HepG2 (cell line): ENCODE results near the gene TMEM250. TPM values are rescaled to one million over a fixed set of nuclear protein-coding genes. Genes with fewer than 3 reads are reported as not detected.

Experiments
- CERS6 ChIP-seq: sonication (generic); formaldehyde crosslinking; IDR thresholded peaks from 2 replicates; pipeline ENCODE4 v1.5.0; 2020; ENCODE audit warnings: missing genetic modification reagents
- DRAP1 ChIP-seq: IDR thresholded peaks from 2 replicates; pipeline ENCODE4 v1.6.1; 2016; ENCODE audit warnings: missing genetic modification reagents, missing compliant biosample characterization
- HMGA1 ChIP-seq: sonication (generic); formaldehyde crosslinking; conservative IDR thresholded peaks from 2 replicates; pipeline ENCODE4 v1.4.0; 2020; ENCODE audit warnings: missing genetic modification reagents
- HOXA5 ChIP-seq: sonication (generic); formaldehyde crosslinking; IDR thresholded peaks from 2 replicates; pipeline ENCODE4 v1.4.0; 2020; ENCODE audit warnings: missing genetic modification reagents
- PRMT3 ChIP-seq: sonication (generic); formaldehyde crosslinking; IDR thresholded peaks from 2 replicates; pipeline ENCODE4 v1.8.1; 2022; ENCODE audit warnings: low read depth, mild to moderate bottlenecking, moderate library complexity, missing genetic modification reagents, borderline replicate concordance
- TFE3 ChIP-seq: IDR thresholded peaks from 2 replicates; pipeline ENCODE4 v1.6.1; 2016
- YEATS2 ChIP-seq: sonication (generic); formaldehyde crosslinking; IDR thresholded peaks from 2 replicates; pipeline ENCODE4 v1.4.0; 2020; ENCODE audit warnings: missing genetic modification reagents, borderline replicate concordance
- ZBTB20 ChIP-seq: sonication (generic); formaldehyde crosslinking; IDR thresholded peaks from 2 replicates; pipeline ENCODE4 v1.8.1; 2023; ENCODE audit warnings: missing genetic modification reagents, low read depth, mild to moderate bottlenecking, borderline replicate concordance
- ZBTB8A ChIP-seq: sonication (generic); formaldehyde crosslinking; IDR thresholded peaks from 2 replicates; pipeline ENCODE4 v1.4.0; 2020; ENCODE audit warnings: mild to moderate bottlenecking, low read depth, missing genetic modification reagents, borderline replicate concordance
- ZNF207 ChIP-seq: fragments of 450-650 bp; IDR thresholded peaks from 2 replicates; pipeline ENCODE4 v1.6.1; 2016; ENCODE audit warnings: antibody characterized with exemption, borderline replicate concordance
- ZNF329 ChIP-seq: sonication (generic); formaldehyde crosslinking; IDR thresholded peaks from 2 replicates; pipeline ENCODE4 v1.9.0; 2021; ENCODE audit warnings: low read depth, mild to moderate bottlenecking, missing genetic modification reagents
- ZNF431 ChIP-seq: sonication (generic); formaldehyde crosslinking; IDR thresholded peaks from 2 replicates; pipeline ENCODE4 v1.9.0; 2022; ENCODE audit warnings: missing genetic modification reagents, low read depth, mild to moderate bottlenecking, borderline replicate concordance
- ZNF468 ChIP-seq: sonication (generic); formaldehyde crosslinking; IDR thresholded peaks from 2 replicates; pipeline ENCODE4 v1.8.0; 2022; ENCODE audit warnings: mild to moderate bottlenecking, moderate library complexity, missing genetic modification reagents
- ZNF605 ChIP-seq: sonication (generic); formaldehyde crosslinking; IDR thresholded peaks from 2 replicates; pipeline ENCODE4 v1.8.0; 2022; ENCODE audit warnings: mild to moderate bottlenecking, missing genetic modification reagents
- ZSCAN25 ChIP-seq: sonication (generic); formaldehyde crosslinking; IDR thresholded peaks from 2 replicates; pipeline ENCODE4 v1.8.0; 2022; ENCODE audit warnings: mild to moderate bottlenecking, missing genetic modification reagents
- polyA plus RNA-seq, 8 experiments: library from polyadenylated mRNA; depleted of rRNA in 3 of 8; stranded (reverse) in 7 of 8; unstranded in 1 of 8; fragments of >200 nt; fragmentation: Illumina TruSeq in 4 of 8; extraction: Trizol in 4 of 8; gene quantifications; 2 replicates each; pipeline versions ENCODE4 v1.2.1 to v1.2.3, GENCODE V29; 2011 to 2016; ENCODE audit warnings: low read depth in 4 of 8, missing spikeins in 1 of 8, mixed read lengths in 1 of 8; ENCODE audit not compliant: insufficient read depth in 1 of 8
- total RNA-seq, 5 experiments: library from RNA; depleted of rRNA; stranded (reverse); fragments of >200 nt; fragmentation: Illumina TruSeq; extraction: Trizol; gene quantifications; 2 replicates each; pipeline ENCODE4 v1.2.3, GENCODE V29; 2016; ENCODE audit warnings: low read depth in 1 of 5
- TF ChIP-seq, protein P1 (sequence below): sonication (generic); formaldehyde crosslinking; IDR thresholded peaks from 2 replicates; pipeline ENCODE4 v1.4.0; 2020; ENCODE audit warnings: mild to moderate bottlenecking, missing genetic modification reagents
- TF ChIP-seq, protein P2 (sequence below): sonication (generic); formaldehyde crosslinking; conservative IDR thresholded peaks from 2 replicates; pipeline ENCODE4 v1.8.0; 2022; ENCODE audit warnings: missing genetic modification reagents
- TF ChIP-seq, protein P3 (sequence below): sonication (generic); formaldehyde crosslinking; IDR thresholded peaks from 2 replicates; pipeline ENCODE4 v1.8.0; 2022; ENCODE audit warnings: mild to moderate bottlenecking, missing genetic modification reagents, borderline replicate concordance

Gene TMEM250
- total and polyA plus RNA-seq, 2 of the 13 experiments (the other 11 are each of a cell fraction or from before 2014, with no cell fraction given), result 5.5 to 13.9 TPM

- TF ChIP-seq, protein P1, sequence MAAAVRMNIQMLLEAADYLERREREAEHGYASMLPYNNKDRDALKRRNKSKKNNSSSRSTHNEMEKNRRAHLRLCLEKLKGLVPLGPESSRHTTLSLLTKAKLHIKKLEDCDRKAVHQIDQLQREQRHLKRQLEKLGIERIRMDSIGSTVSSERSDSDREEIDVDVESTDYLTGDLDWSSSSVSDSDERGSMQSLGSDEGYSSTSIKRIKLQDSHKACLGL (CRISPR knock-in tag), result no peak
- TF ChIP-seq ZBTB8A (CRISPR knock-in tag) (no peak), ZNF207 (no peak), CERS6 (CRISPR knock-in tag) (no peak), ZSCAN25 (no peak), YEATS2 (CRISPR knock-in tag) (no peak), HOXA5 (CRISPR knock-in tag) (peak; percentile 47; the same call in 1 of the 2 replicates), ZBTB20 (CRISPR knock-in tag) (peak; percentile 25; the same call in 1 of the 2 replicates), ZNF431 (CRISPR knock-in tag) (no peak), ZNF468 (CRISPR knock-in tag) (no peak), ZNF329 (CRISPR knock-in tag) (no peak), TFE3 (no peak), DRAP1 (CRISPR knock-in tag) (no peak), ZNF605 (CRISPR knock-in tag) (no peak), HMGA1 (CRISPR knock-in tag) (no peak), PRMT3 (CRISPR knock-in tag) (no peak)
- TF ChIP-seq, protein P2, sequence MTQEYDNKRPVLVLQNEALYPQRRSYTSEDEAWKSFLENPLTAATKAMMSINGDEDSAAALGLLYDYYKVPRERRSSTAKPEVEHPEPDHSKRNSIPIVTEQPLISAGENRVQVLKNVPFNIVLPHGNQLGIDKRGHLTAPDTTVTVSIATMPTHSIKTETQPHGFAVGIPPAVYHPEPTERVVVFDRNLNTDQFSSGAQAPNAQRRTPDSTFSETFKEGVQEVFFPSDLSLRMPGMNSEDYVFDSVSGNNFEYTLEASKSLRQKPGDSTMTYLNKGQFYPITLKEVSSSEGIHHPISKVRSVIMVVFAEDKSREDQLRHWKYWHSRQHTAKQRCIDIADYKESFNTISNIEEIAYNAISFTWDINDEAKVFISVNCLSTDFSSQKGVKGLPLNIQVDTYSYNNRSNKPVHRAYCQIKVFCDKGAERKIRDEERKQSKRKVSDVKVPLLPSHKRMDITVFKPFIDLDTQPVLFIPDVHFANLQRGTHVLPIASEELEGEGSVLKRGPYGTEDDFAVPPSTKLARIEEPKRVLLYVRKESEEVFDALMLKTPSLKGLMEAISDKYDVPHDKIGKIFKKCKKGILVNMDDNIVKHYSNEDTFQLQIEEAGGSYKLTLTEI (CRISPR knock-in tag), result no peak
- TF ChIP-seq, protein P3, sequence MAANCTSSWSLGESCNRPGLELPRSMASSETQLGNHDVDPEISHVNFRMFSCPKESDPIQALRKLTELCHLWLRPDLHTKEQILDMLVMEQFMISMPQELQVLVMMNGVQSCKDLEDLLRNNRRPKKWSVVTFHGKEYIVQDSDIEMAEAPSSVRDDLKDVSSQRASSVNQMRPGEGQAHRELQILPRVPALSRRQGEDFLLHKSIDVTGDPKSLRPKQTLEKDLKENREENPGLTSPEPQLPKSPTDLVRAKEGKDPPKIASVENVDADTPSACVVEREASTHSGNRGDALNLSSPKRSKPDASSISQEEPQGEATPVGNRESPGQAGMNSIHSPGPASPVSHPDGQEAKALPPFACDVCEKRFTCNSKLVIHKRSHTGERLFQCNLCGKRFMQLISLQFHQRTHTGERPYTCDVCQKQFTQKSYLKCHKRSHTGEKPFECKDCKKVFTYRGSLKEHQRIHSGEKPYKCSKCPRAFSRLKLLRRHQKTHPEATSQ (CRISPR knock-in tag), result no peak
Measured at GRCh38 chr9:136122425-136123383, 4.0 kb upstream of the TMEM250 start (continued).
